ENCODE results near the gene CCNF.
"Not testable (repeated sequence)": the region's sequence is repeated elsewhere in the genome, so short reads cannot be mapped to it uniquely, and the experiment has no call there.

Gene CCNF

DNA sequence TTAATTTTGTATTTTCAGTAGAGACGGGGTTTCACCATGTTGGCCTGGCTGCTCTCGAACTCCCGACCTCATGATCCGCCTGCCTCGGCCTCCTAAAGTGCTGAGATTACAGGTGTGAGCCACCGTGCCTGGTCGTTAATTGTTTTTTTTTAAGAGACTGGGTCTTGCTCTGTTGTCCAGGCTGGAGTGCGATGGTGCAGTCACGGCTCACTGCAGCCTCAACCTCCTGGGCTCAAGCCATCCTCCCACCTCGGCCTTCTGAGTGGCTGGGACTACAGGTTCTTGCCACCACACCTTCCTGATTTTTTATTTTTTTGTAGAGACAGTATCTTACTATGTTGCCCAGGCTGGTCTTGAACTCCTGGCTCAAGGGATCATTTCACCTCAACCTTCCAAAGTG lies 50.7 kb downstream of the CCNF start:
- not testable (repeated sequence) for H3K9ac ChIP-seq (ENCODE audit: low read length in 2 of 2); H3K4me3 ChIP-seq (ENCODE audit: low read length in 2 of 2); H3K27ac ChIP-seq (ENCODE audit: low read length); H3K27me3 ChIP-seq (ENCODE audit: control insufficient read depth in 1 of 2, insufficient read depth in 2 of 2, low read length in 2 of 2); H3K36me3 ChIP-seq (ENCODE audit: control insufficient read depth in 2 of 2, insufficient read depth in 2 of 2, low read length in 2 of 2); H3K9me3 ChIP-seq (ENCODE audit: control insufficient read depth in 2 of 2, low read length in 2 of 2)
- H3K4me1 ChIP-seq (ENCODE audit: control insufficient read depth, insufficient read depth, low read length): peaks cover 37% of the 10 kb centered on the region

DNA sequence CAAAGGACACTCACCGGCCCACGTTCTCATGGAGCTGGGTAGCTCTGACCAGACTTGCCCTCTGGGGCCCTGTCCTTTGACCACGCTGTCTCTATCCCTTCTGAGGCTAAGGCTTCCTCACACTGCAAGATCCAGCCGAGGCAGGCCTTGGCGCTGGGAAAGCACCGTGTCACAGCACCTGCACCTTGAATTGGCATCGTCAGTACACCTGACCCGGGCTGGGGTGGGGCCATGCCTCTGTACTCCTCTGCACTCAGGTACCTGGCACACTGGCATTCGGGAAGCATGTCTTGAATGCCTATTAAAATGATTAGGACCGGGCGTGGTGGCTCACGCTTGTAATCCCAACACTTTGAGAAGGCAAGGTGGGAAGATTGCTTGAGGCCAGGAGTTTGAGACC lies 51.7 kb downstream of the CCNF start:
- H3K27ac ChIP-seq (ENCODE audit: low read length): no peak overlapping the region

DNA sequence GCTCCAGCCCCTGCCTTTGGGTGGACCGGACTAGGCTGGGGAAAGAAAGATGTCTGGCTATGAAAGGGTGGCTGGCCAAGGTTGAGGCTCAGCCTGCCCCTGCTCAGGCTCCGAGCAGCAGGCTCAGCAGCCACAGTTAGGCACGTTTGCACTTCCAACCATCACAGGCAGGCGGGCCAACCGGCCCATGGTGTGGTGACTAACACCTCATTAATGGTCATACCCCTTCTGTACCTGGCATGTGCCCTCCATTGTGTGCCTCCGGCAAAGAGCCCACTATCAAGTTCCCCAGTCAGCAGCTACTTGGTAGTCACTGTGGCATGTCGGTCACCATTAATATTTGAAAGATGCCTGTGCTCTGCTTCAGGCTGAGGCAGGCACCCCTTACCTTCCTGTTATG lies 52.4 kb downstream of the CCNF start:
- Histone ChIP-seq H3K27ac (ENCODE audit: low read length) (no peak overlapping the region), H3K9ac (ENCODE audit: low read length in 2 of 2) (peak overlapping the region in 1 of 2 donors; percentile 74), H3K4me1 (ENCODE audit: control insufficient read depth, insufficient read depth, low read length) (peaks cover 34% of the 10 kb centered on the region)

More for the DNA sequence above, 51.7 kb downstream of the CCNF start:
- Histone ChIP-seq H3K36me3 (ENCODE audit: control insufficient read depth in 2 of 2, insufficient read depth in 2 of 2, low read length in 2 of 2) (no peaks in the 10 kb centered on the region), H3K27me3 (ENCODE audit: control insufficient read depth in 1 of 2, insufficient read depth in 2 of 2, low read length in 2 of 2) (no peaks in the 10 kb centered on the region), H3K9me3 (ENCODE audit: control insufficient read depth in 2 of 2, low read length in 2 of 2) (no peaks in the 10 kb centered on the region), H3K9ac (ENCODE audit: low read length in 2 of 2) (no peak overlapping the region), H3K4me3 (ENCODE audit: low read length in 2 of 2) (no peak overlapping the region), H3K4me1 (ENCODE audit: control insufficient read depth, insufficient read depth, low read length) (peaks cover 34% of the 10 kb centered on the region)

DNA sequence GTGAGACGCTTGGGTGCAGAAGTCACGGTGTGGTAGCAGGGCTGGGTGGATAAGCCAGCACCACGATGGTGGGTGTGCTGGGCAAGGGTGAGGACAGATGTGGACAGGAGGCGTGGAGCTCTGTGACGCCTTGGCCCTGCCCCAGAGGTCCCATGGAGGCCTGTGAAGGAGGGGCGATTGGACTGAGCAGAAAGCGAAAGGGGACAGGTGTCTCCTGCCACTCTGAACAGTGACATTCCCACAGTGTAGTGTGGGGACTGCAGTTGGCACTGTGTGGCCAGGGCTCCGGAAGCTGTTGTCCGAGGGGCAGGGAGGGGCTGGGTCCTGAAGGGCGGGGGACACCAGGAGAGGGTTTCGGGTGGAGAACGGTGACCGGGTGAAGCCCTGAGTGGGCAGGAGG lies 53.0 kb downstream of the CCNF start:
- Histone ChIP-seq H3K27ac (ENCODE audit: low read length) (peak overlapping the region; percentile 88), H3K9me3 (ENCODE audit: control insufficient read depth in 2 of 2, low read length in 2 of 2) (no peaks in the 10 kb centered on the region), H3K4me3 (ENCODE audit: low read length in 2 of 2) (peak overlapping the region; percentile 25 to 71), H3K9ac (ENCODE audit: low read length in 2 of 2) (peak overlapping the region; percentile 74 to 80), H3K27me3 (ENCODE audit: control insufficient read depth in 1 of 2, insufficient read depth in 2 of 2, low read length in 2 of 2) (no peaks in the 10 kb centered on the region), H3K4me1 (ENCODE audit: control insufficient read depth, insufficient read depth, low read length) (peaks cover 39% of the 10 kb centered on the region), H3K36me3 (ENCODE audit: control insufficient read depth in 2 of 2, insufficient read depth in 2 of 2, low read length in 2 of 2) (no peaks in the 10 kb centered on the region)

More for the DNA sequence above, 52.4 kb downstream of the CCNF start:
- H3K9me3 ChIP-seq (ENCODE audit: control insufficient read depth in 2 of 2, low read length in 2 of 2): no peaks in the 10 kb centered on the region
- no peak overlapping the region for H3K4me3 ChIP-seq (ENCODE audit: low read length in 2 of 2)
- H3K27me3 ChIP-seq (ENCODE audit: control insufficient read depth in 1 of 2, insufficient read depth in 2 of 2, low read length in 2 of 2): no peaks in the 10 kb centered on the region
- H3K36me3 ChIP-seq (ENCODE audit: control insufficient read depth in 2 of 2, insufficient read depth in 2 of 2, low read length in 2 of 2): no peaks in the 10 kb centered on the region

DNA sequence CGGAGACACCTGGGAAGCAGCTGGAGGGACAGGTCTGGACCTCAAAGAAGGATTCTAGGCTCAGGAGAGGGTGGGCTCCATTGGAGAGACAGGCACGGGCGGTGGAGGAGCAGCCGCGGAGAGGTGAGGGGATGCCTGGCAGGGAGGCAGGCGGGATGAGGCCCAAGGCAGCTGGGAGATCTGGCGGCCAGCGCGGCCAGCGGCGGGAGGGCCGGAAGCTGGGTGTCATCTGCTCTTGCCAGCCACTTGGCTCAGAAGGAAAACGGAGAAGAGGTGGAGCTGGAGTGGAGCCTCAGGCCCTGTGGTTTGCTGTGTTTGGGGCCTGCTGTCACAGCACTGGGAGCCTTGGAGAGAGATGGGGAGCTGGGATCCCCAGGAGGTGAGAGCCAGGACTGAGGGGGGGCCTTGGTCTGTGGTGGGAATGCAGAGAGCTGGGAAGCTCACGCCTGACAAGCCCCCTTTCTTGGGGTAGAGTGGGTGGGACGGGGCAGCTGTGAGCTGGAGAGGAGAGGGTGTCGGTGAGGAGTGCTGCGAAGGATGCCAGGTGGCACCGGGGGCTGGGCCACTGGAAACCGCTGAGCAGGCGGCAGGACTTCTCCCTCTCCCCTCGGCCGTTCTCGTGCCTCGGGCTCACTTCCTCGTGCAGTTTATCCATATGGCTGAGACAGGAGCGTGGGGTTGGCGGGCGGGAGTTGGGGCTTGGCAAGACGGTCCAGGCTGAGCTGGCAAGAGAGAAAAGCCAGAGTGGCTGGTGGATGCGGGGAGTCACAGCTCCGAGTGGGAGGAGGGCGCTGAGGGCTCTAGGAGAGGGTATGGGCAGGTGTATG lies 53.7 kb downstream of the CCNF start:
- Histone ChIP-seq H3K36me3 (ENCODE audit: control insufficient read depth in 2 of 2, insufficient read depth in 2 of 2, low read length in 2 of 2) (no peaks in the 10 kb centered on the region), H3K9ac (ENCODE audit: low read length in 2 of 2) (peak overlapping the region; percentile 74 to 80), H3K4me1 (ENCODE audit: control insufficient read depth, insufficient read depth, low read length) (peaks cover 43% of the 10 kb centered on the region), H3K27ac (ENCODE audit: low read length) (peak overlapping the region; percentile 88), H3K9me3 (ENCODE audit: control insufficient read depth in 2 of 2, low read length in 2 of 2) (no peaks in the 10 kb centered on the region), H3K4me3 (ENCODE audit: low read length in 2 of 2) (peak overlapping the region; percentile 62 to 71), H3K27me3 (ENCODE audit: control insufficient read depth in 1 of 2, insufficient read depth in 2 of 2, low read length in 2 of 2) (no peaks in the 10 kb centered on the region)

DNA sequence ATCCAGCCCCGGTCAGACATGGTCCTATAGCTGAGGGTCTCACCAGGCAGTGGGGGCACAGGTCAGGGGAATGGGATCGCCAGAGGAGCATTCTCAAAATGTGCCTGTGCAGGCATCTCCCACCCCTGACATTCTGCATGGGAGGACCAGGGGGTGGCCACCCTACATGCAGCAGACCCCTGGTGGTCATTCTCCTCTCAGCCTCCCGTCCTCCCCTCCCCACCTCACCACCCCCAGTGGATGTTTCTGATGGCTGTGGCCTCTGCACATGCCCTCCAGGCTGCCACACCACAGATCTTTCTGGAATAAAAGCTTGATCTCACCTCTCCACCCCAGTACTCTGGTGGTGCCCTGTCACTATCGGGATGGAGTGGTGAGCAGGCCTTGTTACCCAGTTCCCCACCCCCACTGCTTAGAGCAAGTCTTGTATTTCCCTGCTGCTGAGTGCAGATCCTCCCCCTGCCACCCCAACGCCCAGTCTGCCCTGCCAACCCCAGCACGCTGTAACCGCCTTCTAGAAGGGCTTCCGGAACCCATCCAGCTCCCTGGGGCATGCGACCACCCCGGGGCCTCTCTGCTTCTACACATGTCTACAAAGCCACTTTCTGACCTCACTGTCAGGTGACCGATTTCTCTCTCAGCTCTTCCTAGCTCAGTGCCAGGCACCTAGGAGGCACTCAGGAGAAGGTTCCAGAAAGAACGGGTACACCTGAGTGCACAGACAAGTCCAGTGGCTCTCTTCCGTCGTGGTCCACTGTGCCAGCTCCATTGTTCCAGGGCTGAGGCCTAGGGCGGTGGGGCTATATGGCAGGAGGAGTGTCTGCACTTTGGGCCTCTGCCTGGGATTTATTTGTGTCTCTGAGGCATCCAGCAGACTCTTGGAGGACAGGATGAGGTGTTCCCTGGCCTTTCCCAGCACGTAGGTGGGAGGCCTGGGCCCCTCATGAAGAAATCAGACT lies 55.0 kb downstream of the CCNF start:
- peak overlapping the region in 1 of 2 donors; percentile 71 for H3K4me3 ChIP-seq (ENCODE audit: low read length in 2 of 2)
- H3K9me3 ChIP-seq (ENCODE audit: control insufficient read depth in 2 of 2, low read length in 2 of 2): no peaks in the 10 kb centered on the region
- H3K9ac ChIP-seq (ENCODE audit: low read length in 2 of 2): peak overlapping the region; percentile 74 to 80
- H3K27ac ChIP-seq (ENCODE audit: low read length): peak overlapping the region; percentile 88
- peaks cover 41% of the 10 kb centered on the region for H3K4me1 ChIP-seq (ENCODE audit: control insufficient read depth, insufficient read depth, low read length)
- H3K36me3 ChIP-seq (ENCODE audit: control insufficient read depth in 2 of 2, insufficient read depth in 2 of 2, low read length in 2 of 2): no peaks in the 10 kb centered on the region
- H3K27me3 ChIP-seq (ENCODE audit: control insufficient read depth in 1 of 2, insufficient read depth in 2 of 2, low read length in 2 of 2): no peaks in the 10 kb centered on the region

DNA sequence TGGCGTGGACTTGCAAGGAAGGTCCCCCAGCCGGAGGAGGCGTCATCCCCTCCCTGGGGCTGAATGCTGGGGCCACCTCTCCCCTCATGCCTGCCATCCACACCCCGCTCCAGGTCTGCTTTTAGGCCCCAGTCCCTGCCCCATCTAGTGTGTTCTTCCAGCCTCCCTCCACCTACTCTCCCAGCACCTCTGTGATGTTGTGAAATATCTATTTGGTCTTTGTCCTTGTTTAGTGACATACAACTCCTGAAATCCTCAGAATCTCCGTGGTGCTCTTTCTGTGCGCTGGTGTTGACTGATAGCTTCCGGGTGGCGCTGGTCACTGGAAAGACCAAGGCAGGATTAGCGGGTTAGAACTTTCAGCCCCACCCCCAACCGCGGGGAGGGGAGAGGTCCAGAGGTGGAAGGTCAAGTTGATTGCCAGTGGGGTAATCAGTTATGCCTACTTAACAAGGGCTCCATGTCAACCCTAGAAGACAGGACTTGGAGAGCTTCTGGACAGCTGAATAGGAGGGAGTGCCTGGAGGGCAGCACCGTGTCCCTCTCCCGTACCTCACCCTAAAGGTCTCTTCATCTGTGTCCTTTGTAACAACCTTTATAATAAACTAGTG lies 55.8 kb downstream of the CCNF start:
- peak overlapping the region in 1 of 2 donors; percentile 74 for H3K9ac ChIP-seq (ENCODE audit: low read length in 2 of 2)
- no peaks in the 10 kb centered on the region for H3K27me3 ChIP-seq (ENCODE audit: control insufficient read depth in 1 of 2, insufficient read depth in 2 of 2, low read length in 2 of 2)
- H3K4me3 ChIP-seq (ENCODE audit: low read length in 2 of 2): no peak overlapping the region
- H3K36me3 ChIP-seq (ENCODE audit: control insufficient read depth in 2 of 2, insufficient read depth in 2 of 2, low read length in 2 of 2): no peaks in the 10 kb centered on the region
- H3K9me3 ChIP-seq (ENCODE audit: control insufficient read depth in 2 of 2, low read length in 2 of 2): no peaks in the 10 kb centered on the region
- peaks cover 41% of the 10 kb centered on the region for H3K4me1 ChIP-seq (ENCODE audit: control insufficient read depth, insufficient read depth, low read length)
- H3K27ac ChIP-seq (ENCODE audit: low read length): no peak overlapping the region

DNA sequence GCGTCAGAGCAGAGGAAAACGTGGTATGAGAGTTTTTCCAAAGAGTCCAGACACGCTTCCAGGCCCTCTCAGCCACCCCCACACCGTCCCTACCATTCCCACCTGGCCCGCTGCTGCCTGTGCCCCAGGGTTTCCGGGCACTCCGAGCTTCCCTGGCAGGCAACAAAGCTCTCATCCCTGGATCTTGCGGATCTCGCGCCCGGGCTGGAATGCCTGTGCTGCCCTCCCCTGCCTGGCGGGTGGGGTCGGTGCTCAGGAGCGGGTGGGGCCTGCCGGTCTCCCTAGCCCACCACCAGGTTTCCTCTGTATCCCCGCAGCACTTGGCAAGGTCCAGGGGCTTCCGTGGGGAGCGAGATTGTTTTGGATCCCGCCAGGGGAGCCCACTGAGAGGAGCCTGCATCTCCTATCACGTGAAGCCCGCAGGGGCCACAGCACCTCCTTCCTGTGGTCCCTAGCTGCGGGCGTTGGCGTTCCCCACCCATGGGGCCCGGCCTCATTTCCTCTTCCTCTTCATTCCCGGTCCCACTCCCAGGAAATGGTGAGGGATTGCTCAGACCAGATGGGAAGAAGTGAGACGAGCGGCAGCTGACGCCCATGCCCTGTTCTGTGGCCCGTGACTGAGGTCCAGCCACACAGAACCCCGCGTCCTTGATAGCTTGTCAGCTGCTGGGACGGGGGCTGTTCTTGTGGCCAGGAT lies 56.7 kb downstream of the CCNF start:
- no peak overlapping the region for H3K4me3 ChIP-seq (ENCODE audit: low read length in 2 of 2)
- H3K27me3 ChIP-seq (ENCODE audit: control insufficient read depth in 1 of 2, insufficient read depth in 2 of 2, low read length in 2 of 2): no peaks in the 10 kb centered on the region
- peaks cover 41% of the 10 kb centered on the region for H3K4me1 ChIP-seq (ENCODE audit: control insufficient read depth, insufficient read depth, low read length)
- no peak overlapping the region for H3K9ac ChIP-seq (ENCODE audit: low read length in 2 of 2)
- H3K9me3 ChIP-seq (ENCODE audit: control insufficient read depth in 2 of 2, low read length in 2 of 2): no peaks in the 10 kb centered on the region
- peaks cover 0 to 4% of the 10 kb centered on the region in 2 donors for H3K36me3 ChIP-seq (ENCODE audit: control insufficient read depth in 2 of 2, insufficient read depth in 2 of 2, low read length in 2 of 2)
- H3K27ac ChIP-seq (ENCODE audit: low read length): no peak overlapping the region

DNA sequence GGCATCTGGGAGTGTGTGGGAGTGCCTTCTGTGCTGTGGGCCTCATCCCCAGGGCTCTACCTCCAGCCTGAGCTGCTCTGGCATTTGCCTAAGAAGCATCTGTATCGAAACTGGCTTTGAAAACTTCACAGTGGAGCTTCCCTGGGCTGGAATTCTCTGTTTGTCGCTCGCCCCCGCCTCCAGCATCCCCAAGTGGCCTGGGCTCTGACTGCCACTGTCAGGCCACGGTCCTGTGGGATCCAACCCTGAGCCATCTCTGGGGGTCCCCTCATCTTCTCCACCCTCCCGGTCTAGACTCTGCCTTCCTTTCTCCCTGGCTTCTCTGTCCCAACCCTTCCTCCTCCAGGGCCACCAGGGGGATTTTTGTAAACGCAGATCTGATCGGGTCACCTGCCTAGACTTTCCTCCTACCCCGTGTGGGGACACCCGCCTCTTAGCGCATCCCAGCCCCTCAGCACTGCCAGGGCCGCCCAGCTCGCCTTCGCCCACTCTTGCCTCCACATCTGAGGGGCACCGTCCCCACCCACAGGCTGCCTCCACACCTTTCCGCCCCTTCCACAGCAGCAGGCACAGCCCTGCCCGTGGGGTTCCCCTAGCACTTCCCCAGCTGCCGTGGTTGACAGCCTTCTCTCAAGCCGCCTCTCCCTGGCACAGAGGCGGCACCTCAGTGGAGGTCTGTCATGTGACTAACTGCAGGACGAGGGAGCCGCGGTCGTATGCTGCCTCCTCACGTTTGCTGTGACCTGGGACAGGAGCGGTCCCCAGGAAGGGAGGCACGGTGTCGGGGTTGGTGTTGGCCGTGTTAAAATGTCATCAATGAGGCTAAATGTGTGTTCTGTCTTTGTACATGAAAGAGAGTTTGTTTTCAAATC lies 57.6 kb downstream of the CCNF start:
- peaks cover 0 to 4% of the 10 kb centered on the region in 2 donors for H3K36me3 ChIP-seq (ENCODE audit: control insufficient read depth in 2 of 2, insufficient read depth in 2 of 2, low read length in 2 of 2)
- H3K27me3 ChIP-seq (ENCODE audit: control insufficient read depth in 1 of 2, insufficient read depth in 2 of 2, low read length in 2 of 2): no peaks in the 10 kb centered on the region
- no peaks in the 10 kb centered on the region for H3K9me3 ChIP-seq (ENCODE audit: control insufficient read depth in 2 of 2, low read length in 2 of 2)
- H3K27ac ChIP-seq (ENCODE audit: low read length): no peak overlapping the region
- no peak overlapping the region for H3K9ac ChIP-seq (ENCODE audit: low read length in 2 of 2)
- no peak overlapping the region for H3K4me3 ChIP-seq (ENCODE audit: low read length in 2 of 2)
- peaks cover 41% of the 10 kb centered on the region for H3K4me1 ChIP-seq (ENCODE audit: control insufficient read depth, insufficient read depth, low read length)
